ENCODE data around the gene TMEM59. TPM values are rescaled to one million over a fixed set of nuclear protein-coding genes. Genes with fewer than 3 reads are reported as not detected.
"Not testable (repeated sequence)": the region's sequence is repeated elsewhere in the genome, so short reads cannot be mapped to it uniquely, and the experiment has no call there.

Gene TMEM59
- total RNA-seq, 1 experiment from 2014 or later, result 121 TPM

DNA sequence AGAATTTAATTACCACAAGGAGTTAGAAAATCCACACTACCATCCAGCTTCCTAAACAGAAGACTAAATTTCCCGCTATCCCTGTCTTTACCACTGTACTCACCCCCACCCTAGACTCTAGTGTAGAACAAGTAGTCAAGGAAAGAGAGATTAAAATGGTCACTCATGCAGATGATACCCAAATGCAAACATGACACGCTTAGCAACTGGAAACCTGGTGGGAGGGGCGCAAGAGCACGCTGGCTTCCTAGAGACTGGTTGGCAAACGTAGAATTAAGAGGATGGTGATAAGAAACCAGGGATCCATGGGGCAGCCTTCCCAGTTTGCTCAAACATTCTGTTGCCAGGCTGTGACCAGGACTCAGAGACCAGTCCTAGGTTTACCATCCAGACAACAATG is 25.2 kb downstream of the TMEM59 start:
- Histone ChIP-seq H3K4me2 (ENCODE audit: low read length) (no peak overlapping the region), H3K36me3 (ENCODE audit: control insufficient read depth in 1 of 2, insufficient read depth in 2 of 2, low read length in 2 of 2) (peaks cover 0 to 3% of the 10 kb centered on the region in 2 experiments; a peak in 1 of 4 replicates), H4K20me1 (ENCODE audit: insufficient read depth) (no peaks in the 10 kb centered on the region), H3K9me2 (ENCODE audit: insufficient read depth) (no peaks in the 10 kb centered on the region), H2AFZ (ENCODE audit: low read depth, low read length, poor library complexity, severe bottlenecking) (no peak overlapping the region), H3K27me3 (ENCODE audit: insufficient read depth, low read length) (no peaks in the 10 kb centered on the region), H3K9me3 (ENCODE audit: control insufficient read depth in 1 of 2, insufficient read depth in 1 of 2, low read depth in 1 of 2, low read length in 2 of 2) (no peaks in the 10 kb centered on the region), H3K27ac (ENCODE audit: low read depth, low read length) (no peak overlapping the region), H3K79me2 (ENCODE audit: insufficient read depth, low read length) (no peaks in the 10 kb centered on the region), H3K4me1 (ENCODE audit: control insufficient read depth in 1 of 2, insufficient read depth in 2 of 2, low read length in 2 of 2) (no peaks in the 10 kb centered on the region), H3K4me3 (replicated peaks in 1 of 2; ENCODE audit: low read depth in 1 of 2, low read length in 2 of 2) (no peak overlapping the region), H3K9ac (ENCODE audit: low read length) (no peak overlapping the region)
- RAD21 ChIA-PET (ENCODE audit: low non-redundant PET in 1 of 2, low total read pairs in 2 of 2, uncharacterized antibody in 2 of 2, unreplicated experiment in 2 of 2), result no interaction called here
- no TSS peak for BruUV-seq (replicated peaks)
- intact Hi-C loops (cut with micrococcal nuclease), result no loop called here
- DNase-seq (ENCODE audit: low read depth, low spot score), result no peak
- TF ChIP-seq RAD21 (IDR thresholded peaks at IDR 0.05; ENCODE audit: low read depth) (no peak), JUND (IDR thresholded peaks at IDR 0.05) (no peak)
- POLR2A ChIA-PET, result interaction anchor here (1.2 kb wide), 1 partner anchor 21 kb away, joined by 3 read pairs; no protein-coding TSS in a partner anchor
- ATAC-seq, result no peak
- CTCF ChIA-PET, result no interaction called here

DNA sequence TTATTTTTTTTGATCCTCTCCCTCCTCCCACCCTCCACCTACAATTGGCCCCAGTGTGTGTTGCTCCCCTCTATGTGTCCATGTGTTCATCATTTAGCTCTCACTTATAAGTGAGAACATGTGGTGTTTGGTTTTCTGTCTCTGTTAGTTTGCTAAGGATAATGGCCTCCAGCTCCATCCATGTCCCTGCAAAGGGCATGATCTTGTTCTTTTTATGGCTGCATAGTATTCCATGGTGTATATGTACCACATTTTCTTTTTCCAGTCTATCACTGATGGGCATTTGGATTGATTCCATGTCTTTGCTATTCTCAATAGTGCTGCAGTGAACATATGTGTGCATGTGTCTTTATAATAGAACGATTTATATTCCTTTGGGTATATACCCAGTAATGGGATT is 28.2 kb downstream of the TMEM59 start:
- H3K79me2 ChIP-seq (ENCODE audit: insufficient read depth, low read length); H4K20me1 ChIP-seq (ENCODE audit: insufficient read depth); H3K27me3 ChIP-seq (ENCODE audit: insufficient read depth, low read length); H3K9me3 ChIP-seq (ENCODE audit: control insufficient read depth in 1 of 2, insufficient read depth in 1 of 2, low read depth in 1 of 2, low read length in 2 of 2); ATAC-seq; RAD21 ChIA-PET (ENCODE audit: low non-redundant PET in 1 of 2, low total read pairs in 2 of 2, uncharacterized antibody in 2 of 2, unreplicated experiment in 2 of 2); H3K9me2 ChIP-seq (ENCODE audit: insufficient read depth); H3K4me1 ChIP-seq (ENCODE audit: control insufficient read depth in 1 of 2, insufficient read depth in 2 of 2, low read length in 2 of 2); DNase-seq (ENCODE audit: low read depth, low spot score); H3K9ac ChIP-seq (ENCODE audit: low read length); CTCF ChIA-PET; H3K27ac ChIP-seq (ENCODE audit: low read depth, low read length); H3K4me2 ChIP-seq (ENCODE audit: low read length); H3K4me3 ChIP-seq (replicated peaks in 1 of 2; ENCODE audit: low read depth in 1 of 2, low read length in 2 of 2); H2AFZ ChIP-seq (ENCODE audit: low read depth, low read length, poor library complexity, severe bottlenecking); POLR2A ChIA-PET; BruUV-seq (replicated peaks); intact Hi-C loops (cut with micrococcal nuclease); H3K36me3 ChIP-seq (ENCODE audit: control insufficient read depth in 1 of 2, insufficient read depth in 2 of 2, low read length in 2 of 2): not testable (repeated sequence)

DNA sequence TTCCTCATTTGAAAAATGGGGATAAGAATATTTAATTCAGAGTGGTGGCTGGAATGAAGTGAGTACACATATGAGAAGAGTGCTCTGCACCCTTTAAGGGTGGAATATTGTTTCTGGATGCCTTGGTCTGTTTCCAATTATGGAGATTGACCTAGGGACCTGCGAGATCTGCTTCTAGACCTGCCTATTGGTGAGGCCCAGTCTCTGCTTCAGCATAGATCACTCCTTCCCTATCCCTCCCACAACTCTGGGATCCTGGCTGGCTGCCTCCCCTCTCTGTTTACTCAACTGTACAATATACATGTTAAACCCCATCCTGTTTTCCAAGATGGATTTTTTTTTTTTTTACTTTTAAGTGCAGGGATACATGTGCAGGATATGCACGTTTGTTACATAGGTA is 28.6 kb downstream of the TMEM59 start:
- DNase-seq (ENCODE audit: low read depth, low spot score), result no peak
- TF ChIP-seq EZH2 (IDR thresholded peaks at IDR 0.05), result no peak
- no peak for TF ChIP-seq FOSL1 (IDR thresholded peaks at IDR 0.05; ENCODE audit: low read depth)
- TF ChIP-seq SIN3A (IDR thresholded peaks at IDR 0.05; ENCODE audit: low read depth), result no peak
- TF ChIP-seq ZFX (IDR thresholded peaks at IDR 0.05), result no peak
- TF ChIP-seq YY1 (IDR thresholded peaks at IDR 0.05; ENCODE audit: extremely low read depth, insufficient replicate concordance, low read depth, low read length), result no peak
- TF ChIP-seq, protein P1, sequence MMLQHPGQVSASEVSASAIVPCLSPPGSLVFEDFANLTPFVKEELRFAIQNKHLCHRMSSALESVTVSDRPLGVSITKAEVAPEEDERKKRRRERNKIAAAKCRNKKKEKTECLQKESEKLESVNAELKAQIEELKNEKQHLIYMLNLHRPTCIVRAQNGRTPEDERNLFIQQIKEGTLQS (IDR thresholded peaks at IDR 0.05), result no peak
- TF ChIP-seq, protein P2, sequence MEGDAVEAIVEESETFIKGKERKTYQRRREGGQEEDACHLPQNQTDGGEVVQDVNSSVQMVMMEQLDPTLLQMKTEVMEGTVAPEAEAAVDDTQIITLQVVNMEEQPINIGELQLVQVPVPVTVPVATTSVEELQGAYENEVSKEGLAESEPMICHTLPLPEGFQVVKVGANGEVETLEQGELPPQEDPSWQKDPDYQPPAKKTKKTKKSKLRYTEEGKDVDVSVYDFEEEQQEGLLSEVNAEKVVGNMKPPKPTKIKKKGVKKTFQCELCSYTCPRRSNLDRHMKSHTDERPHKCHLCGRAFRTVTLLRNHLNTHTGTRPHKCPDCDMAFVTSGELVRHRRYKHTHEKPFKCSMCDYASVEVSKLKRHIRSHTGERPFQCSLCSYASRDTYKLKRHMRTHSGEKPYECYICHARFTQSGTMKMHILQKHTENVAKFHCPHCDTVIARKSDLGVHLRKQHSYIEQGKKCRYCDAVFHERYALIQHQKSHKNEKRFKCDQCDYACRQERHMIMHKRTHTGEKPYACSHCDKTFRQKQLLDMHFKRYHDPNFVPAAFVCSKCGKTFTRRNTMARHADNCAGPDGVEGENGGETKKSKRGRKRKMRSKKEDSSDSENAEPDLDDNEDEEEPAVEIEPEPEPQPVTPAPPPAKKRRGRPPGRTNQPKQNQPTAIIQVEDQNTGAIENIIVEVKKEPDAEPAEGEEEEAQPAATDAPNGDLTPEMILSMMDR (IDR thresholded peaks at IDR 0.05 in 2 of 3, conservative IDR thresholded peaks at IDR 0.05 in 1 of 3; ENCODE audit: borderline replicate concordance in 1 of 3, insufficient read depth in 1 of 3, low read depth in 2 of 3, low read length in 2 of 3), result no peak
- TF ChIP-seq TCF7L2 (IDR thresholded peaks at IDR 0.05; ENCODE audit: borderline replicate concordance, extremely low read depth, insufficient read depth, insufficient read length), result no peak
- TF ChIP-seq SP1 (IDR thresholded peaks at IDR 0.05; ENCODE audit: low read depth), result no peak
- TF ChIP-seq CBX3 (IDR thresholded peaks at IDR 0.05; ENCODE audit: low read depth), result no peak
- no peak for TF ChIP-seq SRF (IDR thresholded peaks at IDR 0.05; ENCODE audit: low read depth)
- TF ChIP-seq, protein P3, sequence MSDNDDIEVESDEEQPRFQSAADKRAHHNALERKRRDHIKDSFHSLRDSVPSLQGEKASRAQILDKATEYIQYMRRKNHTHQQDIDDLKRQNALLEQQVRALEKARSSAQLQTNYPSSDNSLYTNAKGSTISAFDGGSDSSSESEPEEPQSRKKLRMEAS (IDR thresholded peaks at IDR 0.05), result no peak

More for the DNA sequence above, 28.6 kb downstream of the TMEM59 start:
- H3K4me1 ChIP-seq (ENCODE audit: control insufficient read depth in 1 of 2, insufficient read depth in 2 of 2, low read length in 2 of 2), result no peaks in the 10 kb centered on the region
- no peaks in the 10 kb centered on the region for H3K9me3 ChIP-seq (ENCODE audit: control insufficient read depth in 1 of 2, insufficient read depth in 1 of 2, low read depth in 1 of 2, low read length in 2 of 2)
- H3K27me3 ChIP-seq (ENCODE audit: insufficient read depth, low read length), result no peaks in the 10 kb centered on the region
- H3K4me3 ChIP-seq (replicated peaks in 1 of 2; ENCODE audit: low read depth in 1 of 2, low read length in 2 of 2), result no peak overlapping the region
- ATAC-seq, result no peak
- ChIA-PET POLR2A (no interaction called here), CTCF (no interaction called here), RAD21 (ENCODE audit: low non-redundant PET in 1 of 2, low total read pairs in 2 of 2, uncharacterized antibody in 2 of 2, unreplicated experiment in 2 of 2) (no interaction called here)
- no peaks in the 10 kb centered on the region for H3K9me2 ChIP-seq (ENCODE audit: insufficient read depth)
- no peak overlapping the region for H2AFZ ChIP-seq (ENCODE audit: low read depth, low read length, poor library complexity, severe bottlenecking)
- no peaks in the 10 kb centered on the region for H4K20me1 ChIP-seq (ENCODE audit: insufficient read depth)
- no peaks in the 10 kb centered on the region for H3K79me2 ChIP-seq (ENCODE audit: insufficient read depth, low read length)
- H3K36me3 ChIP-seq (ENCODE audit: control insufficient read depth in 1 of 2, insufficient read depth in 2 of 2, low read length in 2 of 2), result no peaks in the 10 kb centered on the region
- no peak overlapping the region for H3K4me2 ChIP-seq (ENCODE audit: low read length)
- no peak overlapping the region for H3K9ac ChIP-seq (ENCODE audit: low read length)
- intact Hi-C loops (cut with micrococcal nuclease), result no loop called here
- no peak overlapping the region for H3K27ac ChIP-seq (ENCODE audit: low read depth, low read length)
- BruUV-seq (replicated peaks), result no TSS peak
